GM06990 (cell line): ENCODE measurements around the gene CDC37L1.
"Not testable (repeated sequence)": the region's sequence is repeated elsewhere in the genome, so short reads cannot be mapped to it uniquely, and the experiment has no call there.

Experiments used
- DNase-seq: peaks from one replicate; pipeline ENCODE4 v3.0.0-alpha.2; 2011; ENCODE audit not compliant: insufficient read length; ENCODE audit errors: extremely low read depth
- H3K27me3 ChIP-seq: replicated peaks from 2 replicates; pipeline ENCODE4 v1.6.0; 2011; ENCODE audit warnings: low read length; ENCODE audit not compliant: control insufficient read depth, insufficient read depth
- H3K36me3 ChIP-seq: 2 replicates; pipeline ENCODE4 v1.5.1; 2011; ENCODE audit warnings: low read length; ENCODE audit not compliant: control insufficient read depth, insufficient read depth
- H3K4me3 ChIP-seq: replicated peaks from 2 replicates; pipeline ENCODE4 v1.5.1; 2011; ENCODE audit warnings: low read depth, mild to moderate bottlenecking, control low read depth, low read length
- CTCF ChIP-seq: IDR thresholded peaks from 2 replicates; pipeline ENCODE4 v1.5.1; 2011; ENCODE audit warnings: low read length, control low read depth, mild to moderate bottlenecking, inconsistent platforms; ENCODE audit not compliant: insufficient read depth, poor library complexity, severe bottlenecking

The CDC37L1 gene

GRCh38 chr9:4750023-4750673, 70.8 kb downstream of the CDC37L1 start:
- no peaks in the 10 kb centered on the region for H3K27me3 ChIP-seq
- H3K36me3 ChIP-seq = no peaks in the 10 kb centered on the region
- peak; percentile 48 for TF ChIP-seq CTCF
- DNase-seq = no peak
- H3K4me3 ChIP-seq = no peak overlapping the region

GRCh38 chr9:4754530-4754929, 75.2 kb downstream of the CDC37L1 start:
- not testable (repeated sequence) for H3K4me3 ChIP-seq, H3K36me3 ChIP-seq, H3K27me3 ChIP-seq, DNase-seq

- Histone ChIP-seq H3K27me3 (no peaks in the 10 kb centered on the region), H3K4me3 (no peak overlapping the region), H3K36me3 (no peaks in the 10 kb centered on the region)
- DNase-seq = no peak
- TF ChIP-seq CTCF = no peak
Observed at GRCh38 chr9:4755026-4755609, 75.7 kb downstream of the CDC37L1 start.

- Histone ChIP-seq H3K4me3 (no peak overlapping the region), H3K36me3 (no peaks in the 10 kb centered on the region), H3K27me3 (no peaks in the 10 kb centered on the region)
- TF ChIP-seq CTCF = no peak
- no peak for DNase-seq
Observed at GRCh38 chr9:4756420-4756819, 77.1 kb downstream of the CDC37L1 start.
